SJSA1 (cell line): Measurements from ENCODE around the gene PLAC8. TPM values are rescaled to one million over a fixed set of nuclear protein-coding genes. Genes with fewer than 3 reads are reported as not detected.
"Not testable (repeated sequence)": the region's sequence is repeated elsewhere in the genome, so short reads cannot be mapped to it uniquely, and the experiment has no call there.

ENCODE experiments used
- DNase-seq, 2 experiments: peaks; one replicate each; pipeline ENCODE4 v3.0.0-alpha.2; 2015 to 2020; ENCODE audit warnings: low spot score in 2 of 2, low read depth in 1 of 2
- H3K27ac ChIP-seq: fragments of 250-450 bp; sonication (Bioruptor Pico); 2 replicates; pipeline ENCODE4 v1.5.1; 2020; ENCODE audit warnings: mild to moderate bottlenecking, moderate library complexity
- H3K27me3 ChIP-seq: fragments of 250-450 bp; sonication (Bioruptor Pico); replicated peaks from 2 replicates; pipeline ENCODE4 v1.5.1; 2020; ENCODE audit warnings: mild to moderate bottlenecking, moderate library complexity
- H3K36me3 ChIP-seq: fragments of 250-450 bp; sonication (Bioruptor Pico); 2 replicates; pipeline ENCODE4 v1.5.1; 2020; ENCODE audit warnings: mild to moderate bottlenecking
- H3K4me1 ChIP-seq: fragments of 250-450 bp; sonication (Bioruptor Pico); replicated peaks from 2 replicates; pipeline ENCODE4 v1.6.1; 2021; ENCODE audit warnings: mild to moderate bottlenecking
- H3K4me3 ChIP-seq: fragments of 250-450 bp; sonication (Bioruptor Pico); 2 replicates; pipeline ENCODE4 v1.5.1; 2020; ENCODE audit warnings: mild to moderate bottlenecking
- H3K9me3 ChIP-seq: fragments of 250-450 bp; sonication (Bioruptor Pico); replicated peaks from 2 replicates; pipeline ENCODE4 v1.5.1; 2020; ENCODE audit warnings: mild to moderate bottlenecking
- total RNA-seq: library from RNA; depleted of rRNA; stranded (reverse); fragments of >200 nt; shearing (Covaris generic); gene quantifications from 2 replicates; pipeline ENCODE4 v1.2.3, GENCODE V29; 2014

Gene PLAC8
- total RNA-seq, 1 experiment from 2014 or later = 141 TPM

GRCh38 chr4:83125738-83126141 is 11.2 kb upstream of the PLAC8 start:
- H3K27me3 ChIP-seq = no peaks in the 10 kb centered on the region
- no peaks in the 10 kb centered on the region for H3K36me3 ChIP-seq
- H3K4me1 ChIP-seq = peaks cover 13% of the 10 kb centered on the region
- DNase-seq = no peak
- H3K27ac ChIP-seq = no peak overlapping the region
- no peak overlapping the region for H3K4me3 ChIP-seq
- H3K9me3 ChIP-seq = peaks cover 9% of the 10 kb centered on the region; the same call in 1 of the 2 replicates

GRCh38 chr4:83124111-83124780 is 9.7 kb upstream of the PLAC8 start:
- Histone ChIP-seq H3K4me1 (peaks cover 13% of the 10 kb centered on the region), H3K36me3 (no peaks in the 10 kb centered on the region), H3K9me3 (peaks cover 9% of the 10 kb centered on the region; the same call in 1 of the 2 replicates), H3K4me3 (no peak overlapping the region), H3K27ac (no peak overlapping the region), H3K27me3 (no peaks in the 10 kb centered on the region)
- DNase-seq = peak; percentile 35 to 51

- Histone ChIP-seq H3K4me3 (no peak overlapping the region), H3K36me3 (no peaks in the 10 kb centered on the region), H3K27ac (no peak overlapping the region), H3K4me1 (peaks cover 10% of the 10 kb centered on the region), H3K9me3 (peaks cover 9% of the 10 kb centered on the region; the same call in 1 of the 2 replicates), H3K27me3 (no peaks in the 10 kb centered on the region)
- DNase-seq = no peak
These were observed 6.7 kb upstream of the PLAC8 start for GRCh38 chr4:83121246-83121645.

- peaks cover 3% of the 10 kb centered on the region; the same call in 1 of the 2 replicates for H3K9me3 ChIP-seq
- H3K4me1 ChIP-seq = peaks cover 27% of the 10 kb centered on the region
- no peaks in the 10 kb centered on the region for H3K36me3 ChIP-seq
- no peak overlapping the region for H3K27ac ChIP-seq
- H3K27me3 ChIP-seq = no peaks in the 10 kb centered on the region
- no peak overlapping the region for H3K4me3 ChIP-seq
- DNase-seq = no peak
These were observed 4.3 kb upstream of the PLAC8 start for GRCh38 chr4:83118869-83119268.

GRCh38 chr4:83115656-83116285 is 1.2 kb upstream of the PLAC8 start:
- H3K4me1 ChIP-seq = peaks cover 42% of the 10 kb centered on the region
- H3K9me3 ChIP-seq = no peaks in the 10 kb centered on the region
- DNase-seq = peak in 1 of 2 experiments; percentile 41
- no peak overlapping the region for H3K4me3 ChIP-seq
- no peaks in the 10 kb centered on the region for H3K27me3 ChIP-seq
- peak overlapping the region; percentile 85 for H3K27ac ChIP-seq
- H3K36me3 ChIP-seq = peaks cover 7% of the 10 kb centered on the region

GRCh38 chr4:83115000-83115399 is 471 bp upstream of the PLAC8 start:
- Histone ChIP-seq H3K9me3 (no peaks in the 10 kb centered on the region), H3K27me3 (no peaks in the 10 kb centered on the region), H3K4me3 (peak overlapping the region; percentile 37), H3K27ac (peak overlapping the region; percentile 85), H3K36me3 (peaks cover 13% of the 10 kb centered on the region), H3K4me1 (peaks cover 49% of the 10 kb centered on the region)
- peak in 1 of 2 experiments; percentile 63 for DNase-seq

GRCh38 chr4:83113429-83113786 is 1.1 kb downstream of the PLAC8 start:
- H3K9me3 ChIP-seq = no peaks in the 10 kb centered on the region
- H3K27ac ChIP-seq = peak overlapping the region; percentile 85
- peaks cover 26% of the 10 kb centered on the region for H3K36me3 ChIP-seq
- H3K27me3 ChIP-seq = no peaks in the 10 kb centered on the region
- peaks cover 63% of the 10 kb centered on the region for H3K4me1 ChIP-seq
- peak in 1 of 2 experiments; percentile 51 for DNase-seq
- H3K4me3 ChIP-seq = peak overlapping the region; percentile 37

- H3K4me1 ChIP-seq = peaks cover 66% of the 10 kb centered on the region
- H3K36me3 ChIP-seq = peaks cover 30% of the 10 kb centered on the region
- no peaks in the 10 kb centered on the region for H3K9me3 ChIP-seq
- H3K4me3 ChIP-seq = peak overlapping the region; percentile 37
- no peaks in the 10 kb centered on the region for H3K27me3 ChIP-seq
- peak overlapping the region; percentile 85 for H3K27ac ChIP-seq
- DNase-seq = peak; percentile 72 to 79
These were observed 1.7 kb downstream of the PLAC8 start for GRCh38 chr4:83112678-83113428.

- no peaks in the 10 kb centered on the region for H3K9me3 ChIP-seq
- peak overlapping the region; percentile 37; the same call in 1 of the 2 replicates for H3K4me3 ChIP-seq
- H3K27ac ChIP-seq = peak overlapping the region; percentile 85
- peaks cover 35% of the 10 kb centered on the region for H3K36me3 ChIP-seq
- DNase-seq = peak in 1 of 2 experiments; percentile 32
- H3K27me3 ChIP-seq = no peaks in the 10 kb centered on the region
- peaks cover 66% of the 10 kb centered on the region for H3K4me1 ChIP-seq
These were observed 2.3 kb downstream of the PLAC8 start for GRCh38 chr4:83112231-83112630.

- H3K27ac ChIP-seq = peak overlapping the region; percentile 33; the same call in 1 of the 2 replicates
- DNase-seq, H3K4me3 ChIP-seq, H3K27me3 ChIP-seq, H3K9me3 ChIP-seq: not testable (repeated sequence)
- peaks cover 40% of the 10 kb centered on the region for H3K36me3 ChIP-seq
- H3K4me1 ChIP-seq = peaks cover 66% of the 10 kb centered on the region
These were observed 2.8 kb downstream of the PLAC8 start for GRCh38 chr4:83111751-83112141.

GRCh38 chr4:83110970-83111750 is 3.4 kb downstream of the PLAC8 start:
- peaks cover 46% of the 10 kb centered on the region for H3K36me3 ChIP-seq

GRCh38 chr4:83110223-83110945 is 4.1 kb downstream of the PLAC8 start:
- H3K27ac ChIP-seq = peak overlapping the region; percentile 63
- H3K4me1 ChIP-seq = peaks cover 57% of the 10 kb centered on the region
- H3K36me3 ChIP-seq = peaks cover 51% of the 10 kb centered on the region
- H3K4me3 ChIP-seq = peak overlapping the region; percentile 46
- peak; percentile 79 to 88 for DNase-seq
- no peaks in the 10 kb centered on the region for H3K9me3 ChIP-seq
- H3K27me3 ChIP-seq = no peaks in the 10 kb centered on the region

More at GRCh38 chr4:83110970-83111750, 3.4 kb downstream of the PLAC8 start:
- Histone ChIP-seq H3K9me3 (no peaks in the 10 kb centered on the region), H3K4me1 (peaks cover 65% of the 10 kb centered on the region), H3K27ac (peak overlapping the region; percentile 63; the same call in 1 of the 2 replicates), H3K4me3 (no peak overlapping the region), H3K27me3 (no peaks in the 10 kb centered on the region)
- DNase-seq = peak in 1 of 2 experiments; percentile 10
